ENCODE measurements around the gene MAMDC4.
A peak's percentile ranks its signal among the peaks of the same experiment; 100 is the strongest.
"Not testable (repeated sequence)": the region's sequence is repeated elsewhere in the genome, so short reads cannot be mapped to it uniquely, and the experiment has no call there.

Gene MAMDC4

GRCh38 chr9:136839229-136840139 lies 12.7 kb upstream of the MAMDC4 start:
- DNase-seq = no peak

- no peak for DNase-seq
Measured at GRCh38 chr9:136840140-136840876, 11.8 kb upstream of the MAMDC4 start.

GRCh38 chr9:136840877-136841645 lies 11.1 kb upstream of the MAMDC4 start:
- peak; percentile 91 for DNase-seq

- peak; percentile 66 for DNase-seq
Measured at GRCh38 chr9:136841646-136842379, 10.3 kb upstream of the MAMDC4 start.

- peak; percentile 82 for DNase-seq
Measured at GRCh38 chr9:136842380-136842948, 9.7 kb upstream of the MAMDC4 start, which contains the start of gene AJM1. Gene AJM1 (plus strand): TSS chr9:136842478. CDS start chr9:136844415, 1,937 bp downstream.

- not testable (repeated sequence) for DNase-seq
Measured at GRCh38 chr9:136843159-136843800, 8.9 kb upstream of the MAMDC4 start.

GRCh38 chr9:136843801-136844740 lies 8.1 kb upstream of the MAMDC4 start:
- DNase-seq = not testable (repeated sequence)

GRCh38 chr9:136844761-136845464 lies 7.2 kb upstream of the MAMDC4 start:
- no peak for DNase-seq

GRCh38 chr9:136845465-136846260 lies 6.5 kb upstream of the MAMDC4 start:
- DNase-seq = no peak

- DNase-seq = no peak
Measured at GRCh38 chr9:136846376-136847087, 5.6 kb upstream of the MAMDC4 start.

GRCh38 chr9:136847088-136847825 lies 4.9 kb upstream of the MAMDC4 start:
- peak; percentile 47 for DNase-seq

GRCh38 chr9:136847826-136848392 lies 4.2 kb upstream of the MAMDC4 start:
- DNase-seq = peak; percentile 70

GRCh38 chr9:136848393-136849037 lies 3.6 kb upstream of the MAMDC4 start:
- DNase-seq = peak; percentile 76

- peak; percentile 100 for DNase-seq
Measured at GRCh38 chr9:136849038-136849959, 2.8 kb upstream of the MAMDC4 start, which contains the start of gene PHPT1. Gene PHPT1 (plus strand): TSS chr9:136849409. CDS start chr9:136849431, 22 bp downstream.

Measured in NCI-H2171 treated with DMSO at 0.1 percent for 48 hours (cell line).